HFFc6 (cell line): ENCODE measurements around the gene IQGAP2. TPM values are rescaled to one million over a fixed set of nuclear protein-coding genes. Genes with fewer than 3 reads are reported as not detected.

ENCODE experiments used
- DNase-seq: peaks from one replicate; pipeline ENCODE4 v3.0.0-alpha.2; 2018
- H3K27ac Mint-ChIP-seq: 2 replicates; pipeline ENCODE4 v1.8.0; 2020; ENCODE audit warnings: mild to moderate bottlenecking, mixed read lengths
- H3K27me3 Mint-ChIP-seq: 2 replicates; pipeline ENCODE4 v1.8.0; 2021; ENCODE audit warnings: mild to moderate bottlenecking, moderate library complexity, mixed read lengths; ENCODE audit not compliant: insufficient read depth
- H3K36me3 Mint-ChIP-seq: 2 replicates; pipeline ENCODE4 v1.8.0; 2021; ENCODE audit warnings: low read depth, mixed read lengths
- H3K4me1 Mint-ChIP-seq: 2 replicates; pipeline ENCODE4 v1.8.0; 2020; ENCODE audit warnings: low read depth, mixed read lengths
- H3K4me3 Mint-ChIP-seq: 2 replicates; pipeline ENCODE4 v1.8.0; 2020; ENCODE audit warnings: mild to moderate bottlenecking, moderate library complexity, mixed read lengths
- H3K9me3 Mint-ChIP-seq: 2 replicates; pipeline ENCODE4 v1.8.0; 2020; ENCODE audit warnings: mild to moderate bottlenecking, mixed read lengths
- total RNA-seq, 6 experiments: library from RNA; stranded (reverse); fragmentation: NEBNext Ultra II Directional; extraction: Animal tissue kit (Norgen Biotek cat#: 25700); gene quantifications; 2 replicates in 1 of 6; 3 replicates in 5 of 6; pipeline ENCODE4 v1.2.3, GENCODE V29; 2021
- TF ChIP-seq, protein P1 (sequence below): fragments of 200-600 bp; sonication (generic); IDR thresholded peaks from 2 replicates; pipeline ENCODE4 v1.5.0; 2021; ENCODE audit warnings: antibody characterized with exemption, mild to moderate bottlenecking

The IQGAP2 gene
- total RNA-seq, 6 experiments from 2014 or later, result 0.09 to 0.47 (median 0.21) TPM; not detected in 1

DNA sequence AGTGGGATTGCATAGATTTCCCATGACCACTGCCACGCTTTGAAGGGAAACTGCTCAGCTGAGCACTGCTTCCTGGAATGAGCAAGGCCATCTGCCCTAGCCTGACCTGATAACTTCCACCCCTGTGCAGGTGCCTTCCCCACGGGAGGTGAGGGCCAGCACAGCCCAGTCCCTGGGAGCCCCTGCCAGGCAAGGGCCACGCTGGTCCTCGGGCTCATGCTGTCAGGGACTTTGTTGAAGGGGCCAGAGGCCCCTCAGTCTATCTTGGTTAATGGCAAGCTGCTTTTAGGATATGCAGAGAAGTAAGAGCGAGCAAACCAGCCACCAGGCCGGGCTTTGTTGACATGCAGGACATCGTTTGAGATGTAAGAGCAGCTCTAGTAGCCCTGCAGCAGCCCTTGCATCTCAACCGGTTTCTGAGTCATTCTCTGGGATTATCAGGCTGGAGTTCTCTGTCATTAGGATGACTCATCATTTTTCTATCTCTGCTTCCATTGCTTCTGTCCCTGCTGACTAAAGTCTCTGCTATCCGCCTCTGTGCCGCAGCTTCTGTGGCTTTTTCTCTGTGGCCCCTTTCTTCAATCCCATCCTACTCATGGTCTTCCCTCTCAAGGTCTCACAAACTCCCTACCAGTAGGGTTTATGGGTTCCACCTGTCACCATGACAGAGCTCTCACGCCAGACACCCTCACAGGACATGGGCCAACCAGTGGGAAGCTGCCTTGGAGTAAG lies 30.6 kb upstream of the IQGAP2 start:
- TF ChIP-seq, protein P1, sequence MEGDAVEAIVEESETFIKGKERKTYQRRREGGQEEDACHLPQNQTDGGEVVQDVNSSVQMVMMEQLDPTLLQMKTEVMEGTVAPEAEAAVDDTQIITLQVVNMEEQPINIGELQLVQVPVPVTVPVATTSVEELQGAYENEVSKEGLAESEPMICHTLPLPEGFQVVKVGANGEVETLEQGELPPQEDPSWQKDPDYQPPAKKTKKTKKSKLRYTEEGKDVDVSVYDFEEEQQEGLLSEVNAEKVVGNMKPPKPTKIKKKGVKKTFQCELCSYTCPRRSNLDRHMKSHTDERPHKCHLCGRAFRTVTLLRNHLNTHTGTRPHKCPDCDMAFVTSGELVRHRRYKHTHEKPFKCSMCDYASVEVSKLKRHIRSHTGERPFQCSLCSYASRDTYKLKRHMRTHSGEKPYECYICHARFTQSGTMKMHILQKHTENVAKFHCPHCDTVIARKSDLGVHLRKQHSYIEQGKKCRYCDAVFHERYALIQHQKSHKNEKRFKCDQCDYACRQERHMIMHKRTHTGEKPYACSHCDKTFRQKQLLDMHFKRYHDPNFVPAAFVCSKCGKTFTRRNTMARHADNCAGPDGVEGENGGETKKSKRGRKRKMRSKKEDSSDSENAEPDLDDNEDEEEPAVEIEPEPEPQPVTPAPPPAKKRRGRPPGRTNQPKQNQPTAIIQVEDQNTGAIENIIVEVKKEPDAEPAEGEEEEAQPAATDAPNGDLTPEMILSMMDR, result no peak
- peak; percentile 95 for DNase-seq
- Mint-ChIP-seq H3K27me3 (peaks cover 10% of the 10 kb centered on the region; the same call in 1 of the 2 replicates), H3K4me3 (peak overlapping the region; percentile 30), H3K4me1 (peaks cover 29% of the 10 kb centered on the region), H3K9me3 (no peaks in the 10 kb centered on the region), H3K27ac (peak overlapping the region; percentile 77), H3K36me3 (no peaks in the 10 kb centered on the region)

DNA sequence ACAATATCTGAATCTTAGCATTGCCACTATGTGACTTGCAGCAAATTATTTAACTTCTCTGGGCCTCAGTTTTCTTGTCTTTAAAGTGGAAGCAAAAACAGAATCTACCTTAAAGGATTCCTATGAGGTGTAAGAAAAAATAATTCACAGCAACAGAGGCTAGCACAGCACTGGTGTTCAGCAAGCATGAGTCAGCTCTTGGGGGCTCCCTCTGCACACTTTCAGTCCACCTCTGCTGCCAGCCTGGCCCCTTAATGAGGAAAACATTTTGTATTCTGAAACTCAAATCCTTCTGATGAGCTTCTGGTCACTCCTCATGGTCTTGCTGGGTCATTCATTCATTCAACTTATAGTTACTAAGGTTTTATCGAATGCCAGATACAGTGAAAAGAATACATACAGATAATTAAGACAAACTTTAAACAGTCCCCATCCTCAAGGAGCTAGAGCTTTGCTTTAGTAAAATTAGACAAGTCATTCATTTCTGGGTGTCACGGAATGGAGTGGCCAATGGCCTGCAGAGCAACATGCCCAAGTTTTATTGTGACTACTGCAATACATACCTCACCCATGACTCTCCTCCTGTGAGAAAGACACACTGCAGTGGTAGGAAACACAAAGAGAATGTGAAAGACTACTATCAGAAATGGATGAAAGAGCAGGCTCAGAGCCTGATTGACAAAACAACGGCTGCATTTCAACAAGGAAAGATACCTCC lies 26.8 kb upstream of the IQGAP2 start:
- Mint-ChIP-seq H3K27ac (peak overlapping the region; percentile 54), H3K27me3 (peaks cover 15% of the 10 kb centered on the region), H3K4me1 (peaks cover 29% of the 10 kb centered on the region), H3K36me3 (no peaks in the 10 kb centered on the region), H3K4me3 (no peak overlapping the region), H3K9me3 (no peaks in the 10 kb centered on the region)
- DNase-seq, result peak; percentile 61
- TF ChIP-seq, protein P1, result no peak

DNA sequence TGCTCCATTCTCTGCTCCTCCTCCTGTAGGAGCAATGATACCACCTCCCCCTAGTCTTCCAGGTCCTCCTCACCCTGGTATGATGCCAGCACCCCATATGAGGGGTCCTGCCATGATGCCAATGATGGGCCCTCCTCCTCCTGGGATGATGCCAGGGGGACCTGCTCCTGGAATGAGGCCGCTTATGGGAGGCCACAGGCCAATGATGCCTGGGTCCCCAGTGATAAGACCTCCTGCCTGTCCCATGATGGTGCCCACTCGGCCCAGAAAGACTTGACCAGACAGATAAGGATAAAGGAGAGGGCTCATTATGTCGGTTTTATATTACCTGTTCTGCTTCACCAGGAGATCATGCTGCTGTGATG lies 26.2 kb upstream of the IQGAP2 start:
- Mint-ChIP-seq H3K4me3 (no peak overlapping the region), H3K9me3 (no peaks in the 10 kb centered on the region), H3K27ac (peak overlapping the region; percentile 54; the same call in 1 of the 2 replicates), H3K4me1 (peaks cover 24% of the 10 kb centered on the region), H3K36me3 (no peaks in the 10 kb centered on the region), H3K27me3 (peaks cover 15% of the 10 kb centered on the region)
- TF ChIP-seq, protein P1, result no peak
- no peak for DNase-seq

DNA sequence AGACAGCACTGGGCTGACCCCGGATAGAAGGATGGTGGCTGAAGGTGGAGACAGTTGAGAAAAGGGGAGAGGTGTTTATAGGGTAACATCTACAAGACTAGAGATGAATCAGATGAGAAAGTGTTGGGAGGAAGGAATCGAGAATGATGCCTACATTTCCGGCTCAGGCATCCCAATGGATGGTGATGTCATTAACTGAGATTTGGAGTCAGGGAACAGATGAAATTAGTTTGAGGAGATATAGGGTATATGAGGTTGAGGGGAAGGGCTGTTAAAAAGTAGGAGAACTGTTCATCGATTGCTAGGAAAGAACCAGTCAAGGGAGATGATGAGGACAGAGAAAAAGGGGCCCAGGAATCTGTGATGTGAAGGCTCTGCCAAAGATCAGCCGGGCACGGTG lies 24.7 kb upstream of the IQGAP2 start:
- Mint-ChIP-seq H3K4me1 (peaks cover 11% of the 10 kb centered on the region), H3K27ac (no peak overlapping the region), H3K36me3 (no peaks in the 10 kb centered on the region), H3K27me3 (peaks cover 24% of the 10 kb centered on the region), H3K4me3 (no peak overlapping the region), H3K9me3 (no peaks in the 10 kb centered on the region)
- TF ChIP-seq, protein P1, result no peak
- no peak for DNase-seq

DNA sequence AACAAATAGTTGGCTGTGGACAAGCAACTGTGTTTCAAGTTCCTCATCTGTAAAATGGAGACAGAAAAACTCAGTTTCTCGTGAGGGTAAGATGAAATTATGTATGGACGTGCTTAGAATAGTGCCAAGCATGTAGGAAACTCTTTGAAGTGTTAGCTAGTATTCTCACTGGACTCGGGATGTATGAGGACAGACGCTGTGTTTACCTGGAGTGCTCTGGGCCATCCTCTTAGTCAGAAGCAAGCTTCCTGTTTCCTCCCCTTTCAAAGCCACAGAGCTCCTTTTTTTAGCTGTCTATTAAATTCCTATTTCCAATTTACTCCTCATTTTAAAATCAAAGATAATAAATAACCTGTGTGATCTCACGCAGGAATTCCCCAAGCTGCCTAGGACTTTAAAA lies 23.8 kb upstream of the IQGAP2 start:
- H3K36me3 Mint-ChIP-seq, result no peaks in the 10 kb centered on the region
- H3K27ac Mint-ChIP-seq, result no peak overlapping the region
- H3K4me1 Mint-ChIP-seq, result peaks cover 11% of the 10 kb centered on the region
- no peak overlapping the region for H3K4me3 Mint-ChIP-seq
- H3K9me3 Mint-ChIP-seq, result no peaks in the 10 kb centered on the region
- DNase-seq, result no peak
- TF ChIP-seq, protein P1, result no peak
- H3K27me3 Mint-ChIP-seq, result peaks cover 26% of the 10 kb centered on the region
